ENCODE data around the gene SPATA3. TPM values are rescaled to one million over a fixed set of nuclear protein-coding genes. Genes with fewer than 3 reads are reported as not detected.

SPATA3 gene
- total RNA-seq = not detected
- not detected for polyA plus RNA-seq
- long read RNA-seq, donor 1 = 0 reads
- long read RNA-seq, donor 2 = 0 reads
- long read RNA-seq, donor 3 = 0 reads
- long read RNA-seq, donor 4 = 0 reads
- long read RNA-seq, donor 5 = 0 reads
- long read RNA-seq, donor 6 = 0 reads
- long read RNA-seq, donor 7 = 0 reads
- long read RNA-seq, donor 8 = 0 reads
- long read RNA-seq, donor 9 = 0 reads
- long read RNA-seq, donor 10 = 0 reads

DNA sequence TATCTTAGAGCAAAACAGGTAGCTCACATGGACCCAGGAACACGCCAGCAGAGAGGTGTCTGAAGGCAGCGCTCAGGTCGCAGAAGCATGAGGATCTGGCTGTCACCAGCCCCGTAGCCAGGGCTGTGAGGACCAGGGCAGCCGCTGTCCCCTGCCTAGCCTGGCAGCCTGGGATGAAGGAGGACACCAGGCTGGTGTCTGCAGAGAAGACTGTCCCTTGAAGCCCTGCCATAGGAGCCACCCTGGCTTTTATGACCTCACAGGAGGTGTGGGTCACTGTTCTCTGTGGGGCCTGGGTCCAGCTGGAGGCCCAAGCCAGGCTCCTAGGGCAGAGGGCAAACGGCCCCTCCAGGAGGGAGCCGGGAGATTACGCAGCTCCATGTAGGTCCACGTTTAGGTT, at the start of gene SPATA3:
Gene SPATA3, plus strand, starts transcription at position 301 of the 400 bp plus-strand sequence. CDS start 113 bp downstream, outside the sequence.
- H3K4me1 ChIP-seq (ENCODE audit: control insufficient read depth in 2 of 2, insufficient read depth in 2 of 2, low read length in 2 of 2) = no peaks in the 10 kb centered on the region
- H3K36me3 ChIP-seq (ENCODE audit: control insufficient read depth in 2 of 2, insufficient read depth in 2 of 2, low read length in 1 of 2) = no peaks in the 10 kb centered on the region
- no peaks in the 10 kb centered on the region for H3K9me3 ChIP-seq (ENCODE audit: control insufficient read depth in 2 of 2, insufficient read depth in 1 of 2, low read length in 1 of 2)
- no peak within 1 kb of the TSS for H3K4me3 ChIP-seq (ENCODE audit: low read length in 2 of 2)
- WGBS = 97% methylated on average over 9 of the region's 9 CpGs
- DNase-seq (ENCODE audit: low read depth in 6 of 9, low spot score in 9 of 9) = no peak
- H3K27ac ChIP-seq (ENCODE audit: low read depth in 1 of 2, low read length in 1 of 2) = no peak within 1 kb of the TSS
- H3K27me3 ChIP-seq (ENCODE audit: control insufficient read depth in 2 of 2, insufficient read depth in 1 of 2, low read length in 1 of 2) = peaks cover 10 to 65% of the 10 kb centered on the region in 2 donors

DNA sequence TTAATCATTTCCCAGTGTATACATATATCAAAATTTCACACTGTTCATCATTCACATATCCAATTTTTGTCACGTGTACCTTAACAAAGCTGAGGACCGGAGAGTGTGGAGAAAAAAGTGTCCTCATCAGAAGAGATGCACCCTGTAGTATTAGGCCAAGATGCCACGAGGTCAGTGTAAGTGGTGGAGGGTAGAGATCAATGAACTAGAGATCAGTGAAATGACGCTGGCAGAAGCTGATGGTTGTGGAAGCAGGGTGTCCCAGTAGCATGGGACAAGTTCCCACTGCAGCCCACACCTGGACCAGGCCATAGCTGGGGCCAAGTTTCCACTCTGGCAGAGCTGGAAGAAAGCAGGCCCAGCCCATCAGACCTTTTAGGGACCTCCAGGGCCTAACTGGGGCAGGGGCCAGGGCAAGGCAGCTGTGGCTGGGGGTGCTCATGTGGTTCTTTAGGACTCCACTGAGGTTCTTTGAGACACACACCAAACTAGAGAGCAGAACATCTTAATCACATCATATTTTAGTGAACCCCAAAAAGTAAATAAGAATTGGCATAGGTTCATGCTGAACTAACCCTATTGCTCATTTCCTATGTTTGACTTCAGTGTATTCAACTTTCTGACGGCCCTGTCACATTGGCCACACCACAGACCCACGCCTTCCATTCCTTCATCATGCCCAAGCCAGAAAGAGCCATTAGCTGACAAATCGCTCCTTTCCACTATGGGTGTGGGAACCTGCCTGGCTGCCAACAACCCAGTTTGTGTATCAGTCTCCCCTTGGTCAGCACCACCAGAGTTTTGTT, 49.3 kb upstream of the SPATA3 start:
- no peak overlapping the region for H3K4me3 ChIP-seq (ENCODE audit: low read length in 2 of 2)
- H3K27ac ChIP-seq (ENCODE audit: low read depth in 1 of 2, low read length in 1 of 2) = no peak overlapping the region
- H3K4me1 ChIP-seq (ENCODE audit: control insufficient read depth in 2 of 2, insufficient read depth in 2 of 2, low read length in 2 of 2) = peaks cover 4 to 19% of the 10 kb centered on the region in 2 donors
- H3K27me3 ChIP-seq (ENCODE audit: control insufficient read depth in 2 of 2, insufficient read depth in 1 of 2, low read length in 1 of 2) = no peaks in the 10 kb centered on the region
- no peaks in the 10 kb centered on the region for H3K36me3 ChIP-seq (ENCODE audit: control insufficient read depth in 2 of 2, insufficient read depth in 2 of 2, low read length in 1 of 2)
- WGBS = 96% methylated on average over 7 of the region's 7 CpGs
- DNase-seq (ENCODE audit: low read depth in 6 of 9, low spot score in 9 of 9) = no peak
- H3K9me3 ChIP-seq (ENCODE audit: control insufficient read depth in 2 of 2, insufficient read depth in 1 of 2, low read length in 1 of 2) = no peaks in the 10 kb centered on the region

DNA sequence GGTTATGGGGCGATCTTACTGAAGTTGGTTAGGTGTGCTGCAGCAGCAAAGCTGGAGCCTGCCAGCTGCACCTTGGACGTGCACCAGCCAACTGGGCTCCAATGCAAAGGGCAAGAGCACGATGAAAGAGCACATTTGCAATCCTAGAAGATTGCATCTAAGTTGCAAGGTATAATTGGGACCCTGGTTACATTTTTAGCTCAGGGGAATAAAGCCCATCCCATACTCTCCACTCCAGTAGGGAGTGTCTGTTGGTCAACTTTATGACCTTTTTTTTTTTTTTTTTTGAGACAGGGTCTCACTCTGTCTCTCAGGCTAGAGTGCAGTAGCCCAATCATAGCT, 48.7 kb upstream of the SPATA3 start:
- DNase-seq (ENCODE audit: low read depth in 6 of 9, low spot score in 9 of 9) = no peak
- Histone ChIP-seq H3K9me3 (ENCODE audit: control insufficient read depth in 2 of 2, insufficient read depth in 1 of 2, low read length in 1 of 2) (no peaks in the 10 kb centered on the region), H3K27ac (ENCODE audit: low read depth in 1 of 2, low read length in 1 of 2) (no peak overlapping the region), H3K4me1 (ENCODE audit: control insufficient read depth in 2 of 2, insufficient read depth in 2 of 2, low read length in 2 of 2) (peaks cover 4 to 19% of the 10 kb centered on the region in 2 donors), H3K27me3 (ENCODE audit: control insufficient read depth in 2 of 2, insufficient read depth in 1 of 2, low read length in 1 of 2) (no peaks in the 10 kb centered on the region), H3K36me3 (ENCODE audit: control insufficient read depth in 2 of 2, insufficient read depth in 2 of 2, low read length in 1 of 2) (no peaks in the 10 kb centered on the region), H3K4me3 (ENCODE audit: low read length in 2 of 2) (no peak overlapping the region)
- WGBS = 98% methylated on average over 3 of the region's 3 CpGs

DNA sequence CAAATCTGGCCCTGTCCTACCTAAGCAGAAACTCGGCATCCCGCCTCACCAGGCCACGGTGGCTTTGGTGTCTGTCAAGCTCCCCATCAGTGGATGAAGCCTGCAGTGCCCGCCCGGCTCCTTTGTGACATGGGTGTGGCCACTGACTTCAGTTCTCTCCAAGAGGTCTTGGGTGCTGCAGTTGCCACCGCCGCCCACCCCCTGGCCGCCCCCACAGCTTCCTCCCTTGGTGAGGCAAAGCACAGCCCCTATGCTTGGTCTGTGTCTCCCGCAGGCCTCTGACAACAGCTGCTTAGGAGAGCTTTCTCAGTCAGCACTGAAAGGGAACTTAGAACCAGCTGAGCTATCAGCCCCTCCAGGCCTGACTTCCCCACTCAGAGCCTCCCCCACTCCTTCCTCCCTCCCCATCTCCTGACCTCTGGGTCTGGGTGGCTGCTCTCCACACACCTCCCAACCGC, 48.0 kb upstream of the SPATA3 start:
- Histone ChIP-seq H3K9me3 (ENCODE audit: control insufficient read depth in 2 of 2, insufficient read depth in 1 of 2, low read length in 1 of 2) (peaks cover 0 to 3% of the 10 kb centered on the region in 2 donors), H3K27me3 (ENCODE audit: control insufficient read depth in 2 of 2, insufficient read depth in 1 of 2, low read length in 1 of 2) (no peaks in the 10 kb centered on the region), H3K4me3 (ENCODE audit: low read length in 2 of 2) (no peak overlapping the region), H3K4me1 (ENCODE audit: control insufficient read depth in 2 of 2, insufficient read depth in 2 of 2, low read length in 2 of 2) (peaks cover 4 to 19% of the 10 kb centered on the region in 2 donors), H3K36me3 (ENCODE audit: control insufficient read depth in 2 of 2, insufficient read depth in 2 of 2, low read length in 1 of 2) (no peaks in the 10 kb centered on the region), H3K27ac (ENCODE audit: low read depth in 1 of 2, low read length in 1 of 2) (peak overlapping the region in 1 of 2 donors; percentile 15)
- no peak for DNase-seq (ENCODE audit: low read depth in 6 of 9, low spot score in 9 of 9)
- 34% methylated on average over 10 of the region's 10 CpGs for WGBS

DNA sequence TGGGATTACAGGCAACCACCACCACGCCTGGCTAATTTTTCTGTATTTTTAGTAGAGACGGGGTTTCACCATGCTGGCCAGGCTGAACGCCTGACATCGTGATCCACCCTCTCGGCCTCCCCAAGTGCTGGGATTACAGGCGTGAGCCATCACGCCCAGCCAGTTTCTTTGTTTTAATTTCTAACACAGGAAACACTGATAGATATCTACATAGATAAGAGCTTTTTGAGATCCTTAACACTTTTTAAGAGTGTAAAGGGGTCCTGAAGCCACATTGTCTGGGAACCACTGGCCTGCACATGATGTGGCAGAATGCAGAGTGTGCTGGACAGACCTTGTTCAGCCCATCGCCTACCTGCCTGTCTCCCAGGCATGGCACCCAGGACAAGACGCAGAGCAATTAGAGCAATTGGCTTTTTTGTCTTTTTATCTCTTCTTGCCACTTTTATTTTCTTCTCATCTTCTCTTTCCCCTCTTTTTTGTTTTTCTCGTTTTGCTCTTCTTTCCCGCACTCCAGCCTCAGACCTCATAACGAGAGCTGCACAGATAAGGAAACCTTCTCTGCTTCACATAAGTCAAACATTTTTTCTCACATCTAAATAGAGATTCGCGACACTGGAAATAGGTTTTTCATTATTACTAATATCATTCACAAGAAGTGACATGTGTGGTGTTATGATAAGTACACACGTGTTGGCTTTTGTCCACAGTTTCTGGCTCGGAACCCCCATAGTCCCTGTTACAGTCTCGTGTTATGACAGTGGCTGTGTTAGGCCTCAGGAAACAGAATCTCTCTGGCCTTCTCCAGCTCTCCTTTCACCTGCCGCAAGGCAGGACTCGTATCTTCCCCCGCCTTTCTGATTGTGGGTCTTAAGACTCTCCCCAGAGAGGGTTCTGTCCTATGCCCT, 45.7 kb upstream of the SPATA3 start:
- no peak overlapping the region for H3K4me3 ChIP-seq (ENCODE audit: low read length in 2 of 2)
- H3K27me3 ChIP-seq (ENCODE audit: control insufficient read depth in 2 of 2, insufficient read depth in 1 of 2, low read length in 1 of 2) = no peaks in the 10 kb centered on the region
- no peak overlapping the region for H3K27ac ChIP-seq (ENCODE audit: low read depth in 1 of 2, low read length in 1 of 2)
- no peaks in the 10 kb centered on the region for H3K36me3 ChIP-seq (ENCODE audit: control insufficient read depth in 2 of 2, insufficient read depth in 2 of 2, low read length in 1 of 2)
- H3K9me3 ChIP-seq (ENCODE audit: control insufficient read depth in 2 of 2, insufficient read depth in 1 of 2, low read length in 1 of 2) = peaks cover 0 to 3% of the 10 kb centered on the region in 2 donors
- WGBS = 91% methylated on average over 20 of the region's 20 CpGs
- peaks cover 0 to 8% of the 10 kb centered on the region in 2 donors for H3K4me1 ChIP-seq (ENCODE audit: control insufficient read depth in 2 of 2, insufficient read depth in 2 of 2, low read length in 2 of 2)
- no peak for DNase-seq (ENCODE audit: low read depth in 6 of 9, low spot score in 9 of 9)

DNA sequence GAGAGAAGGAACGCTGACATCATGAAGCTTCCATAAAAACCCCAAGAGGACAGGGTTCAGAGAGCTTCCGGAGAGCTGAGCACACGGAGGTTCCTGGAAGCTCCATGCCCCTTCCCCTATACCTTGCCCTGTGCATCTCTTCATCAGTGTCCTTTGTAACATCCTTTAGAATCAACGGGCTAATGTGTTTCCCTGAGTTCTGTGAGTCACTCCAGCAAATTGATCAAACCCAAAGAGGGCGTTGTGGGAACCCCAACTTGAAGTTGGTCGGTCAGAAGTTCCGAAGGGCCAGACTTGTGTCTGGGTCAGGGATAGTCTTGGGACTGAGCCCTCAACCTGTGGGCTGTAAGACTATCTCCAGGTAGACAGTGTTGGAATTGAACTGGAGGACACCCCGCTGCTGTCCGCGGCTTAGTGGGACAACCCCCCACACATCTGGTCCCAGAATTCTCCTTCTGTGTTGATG, 45.0 kb upstream of the SPATA3 start:
- H3K4me3 ChIP-seq (ENCODE audit: low read length in 2 of 2) = no peak overlapping the region
- no peak for DNase-seq (ENCODE audit: low read depth in 6 of 9, low spot score in 9 of 9)
- H3K36me3 ChIP-seq (ENCODE audit: control insufficient read depth in 2 of 2, insufficient read depth in 2 of 2, low read length in 1 of 2) = no peaks in the 10 kb centered on the region
- H3K27me3 ChIP-seq (ENCODE audit: control insufficient read depth in 2 of 2, insufficient read depth in 1 of 2, low read length in 1 of 2) = peaks cover 0 to 4% of the 10 kb centered on the region in 2 donors
- peaks cover 0 to 8% of the 10 kb centered on the region in 2 donors for H3K4me1 ChIP-seq (ENCODE audit: control insufficient read depth in 2 of 2, insufficient read depth in 2 of 2, low read length in 2 of 2)
- WGBS = 97% methylated on average over 10 of the region's 10 CpGs
- H3K27ac ChIP-seq (ENCODE audit: low read depth in 1 of 2, low read length in 1 of 2) = no peak overlapping the region
- H3K9me3 ChIP-seq (ENCODE audit: control insufficient read depth in 2 of 2, insufficient read depth in 1 of 2, low read length in 1 of 2) = peaks cover 0 to 3% of the 10 kb centered on the region in 2 donors

DNA sequence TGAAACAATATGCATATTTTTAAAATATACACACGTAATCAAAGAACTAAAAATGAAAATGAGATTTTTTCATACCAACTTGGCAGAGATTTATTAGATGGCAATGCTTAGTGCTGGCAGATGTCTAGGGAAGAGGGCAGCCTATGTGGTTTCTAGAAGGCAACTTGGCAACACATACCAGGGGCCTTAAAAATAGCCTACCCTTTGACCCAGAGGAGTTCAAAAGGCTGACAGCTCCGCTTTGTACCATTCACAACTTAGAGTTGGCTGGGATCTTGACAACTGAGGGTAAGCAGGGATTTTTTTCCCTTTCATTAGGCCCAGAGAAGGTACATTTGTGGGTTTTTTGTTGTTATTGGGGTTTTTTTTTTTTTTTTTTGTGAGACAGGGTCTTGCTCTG, 44.5 kb upstream of the SPATA3 start:
- Histone ChIP-seq H3K27ac (ENCODE audit: low read depth in 1 of 2, low read length in 1 of 2) (no peak overlapping the region), H3K27me3 (ENCODE audit: control insufficient read depth in 2 of 2, insufficient read depth in 1 of 2, low read length in 1 of 2) (peaks cover 0 to 9% of the 10 kb centered on the region in 2 donors), H3K36me3 (ENCODE audit: control insufficient read depth in 2 of 2, insufficient read depth in 2 of 2, low read length in 1 of 2) (no peaks in the 10 kb centered on the region), H3K9me3 (ENCODE audit: control insufficient read depth in 2 of 2, insufficient read depth in 1 of 2, low read length in 1 of 2) (peaks cover 0 to 3% of the 10 kb centered on the region in 2 donors), H3K4me1 (ENCODE audit: control insufficient read depth in 2 of 2, insufficient read depth in 2 of 2, low read length in 2 of 2) (peaks cover 0 to 8% of the 10 kb centered on the region in 2 donors), H3K4me3 (ENCODE audit: low read length in 2 of 2) (no peak overlapping the region)
- 96% methylated on average over 2 of the region's 2 CpGs for WGBS
- DNase-seq (ENCODE audit: low read depth in 6 of 9, low spot score in 9 of 9) = no peak

DNA sequence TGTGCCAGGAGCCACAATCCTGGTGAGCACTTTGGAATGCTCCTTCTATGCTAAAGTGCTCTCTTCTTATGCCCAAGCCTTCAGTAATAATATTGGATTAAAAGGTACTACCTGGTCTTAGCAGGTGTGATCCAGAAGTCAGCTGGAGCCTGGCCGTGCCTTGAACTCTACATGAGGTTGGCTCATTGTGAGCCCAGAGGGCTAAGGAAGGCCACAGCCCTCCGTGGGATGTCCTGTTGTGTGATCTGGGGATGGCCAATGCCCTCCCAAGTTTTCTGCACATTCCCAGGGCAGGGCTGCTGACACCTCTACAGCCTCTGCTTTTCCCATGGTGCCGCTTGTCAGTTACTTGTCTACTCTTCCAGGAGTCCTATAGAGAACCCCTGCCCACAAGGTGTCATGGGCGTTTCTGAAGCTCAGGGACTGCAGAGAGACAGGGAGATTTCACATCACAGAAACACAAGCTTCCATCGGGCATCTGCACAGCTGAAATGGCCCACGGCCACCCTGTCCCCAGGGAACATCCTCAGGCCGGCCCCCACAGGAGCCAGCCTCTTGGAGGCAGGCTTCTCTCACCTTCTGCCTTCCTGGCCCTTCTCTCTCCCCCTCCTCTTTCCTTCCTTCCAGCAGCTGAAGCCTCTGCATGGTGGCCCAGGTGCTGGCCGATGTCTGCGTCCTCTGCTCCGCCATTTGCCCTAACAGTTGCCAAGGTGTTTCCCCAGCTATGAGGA, 43.5 kb upstream of the SPATA3 start:
- no peak for DNase-seq (ENCODE audit: low read depth in 6 of 9, low spot score in 9 of 9)

More for the DNA sequence above, 43.5 kb upstream of the SPATA3 start:
- no peak overlapping the region for H3K4me3 ChIP-seq (ENCODE audit: low read length in 2 of 2)
- H3K27me3 ChIP-seq (ENCODE audit: control insufficient read depth in 2 of 2, insufficient read depth in 1 of 2, low read length in 1 of 2) = peaks cover 8 to 19% of the 10 kb centered on the region in 2 donors
- H3K4me1 ChIP-seq (ENCODE audit: control insufficient read depth in 2 of 2, insufficient read depth in 2 of 2, low read length in 2 of 2) = peaks cover 0 to 12% of the 10 kb centered on the region in 2 donors
- peaks cover 0 to 3% of the 10 kb centered on the region in 2 donors for H3K9me3 ChIP-seq (ENCODE audit: control insufficient read depth in 2 of 2, insufficient read depth in 1 of 2, low read length in 1 of 2)
- WGBS = 98% methylated on average over 10 of the region's 10 CpGs
- H3K27ac ChIP-seq (ENCODE audit: low read depth in 1 of 2, low read length in 1 of 2) = no peak overlapping the region
- no peaks in the 10 kb centered on the region for H3K36me3 ChIP-seq (ENCODE audit: control insufficient read depth in 2 of 2, insufficient read depth in 2 of 2, low read length in 1 of 2)

Data from thymus (tissue), 14 donors.